ENCODE measurements around the gene NEK2. TPM values are rescaled to one million over a fixed set of nuclear protein-coding genes. Genes with fewer than 3 reads are reported as not detected.
A peak's percentile ranks its signal among the peaks of the same experiment; 100 is the strongest.
"Not testable (repeated sequence)": the region's sequence is repeated elsewhere in the genome, so short reads cannot be mapped to it uniquely, and the experiment has no call there.

The NEK2 gene
- total and polyA plus RNA-seq, 5 donors from 2014 or later = 0.81 to 1.5 (median 1.5) TPM

- H3K9me3 ChIP-seq (ENCODE audit: control insufficient read depth in 2 of 2, low read length in 2 of 2) = no peaks in the 10 kb centered on the region
- peaks cover 5% of the 10 kb centered on the region for H3K27me3 Mint-ChIP-seq
- H3K36me3 Mint-ChIP-seq = no peaks in the 10 kb centered on the region
- H3K4me1 ChIP-seq (ENCODE audit: control insufficient read depth, insufficient read depth, low read length, poor library complexity, severe bottlenecking) = peaks cover under 1% of the 10 kb centered on the region
- H3K9me3 Mint-ChIP-seq = no peaks in the 10 kb centered on the region
- no peak overlapping the region for H3K27ac ChIP-seq (ENCODE audit: insufficient read depth, low read length, poor library complexity, severe bottlenecking)
- H3K27me3 ChIP-seq (ENCODE audit: control insufficient read depth, insufficient read depth, low read length) = no peaks in the 10 kb centered on the region
- H3K27ac Mint-ChIP-seq = no peak overlapping the region
- no peaks in the 10 kb centered on the region for H3K36me3 ChIP-seq (ENCODE audit: control insufficient read depth, insufficient read depth, low read length)
- no peak for ATAC-seq (ENCODE audit: low read depth in 2 of 2)
- no peaks in the 10 kb centered on the region for H3K4me1 Mint-ChIP-seq
- no peak overlapping the region for H3K4me3 Mint-ChIP-seq
- no peak for DNase-seq
- H3K4me3 ChIP-seq (ENCODE audit: low read depth, low read length) = no peak overlapping the region
Measured at GRCh38 chr1:211703812-211704537, 28.6 kb upstream of the NEK2 start.

- H3K4me3 ChIP-seq (ENCODE audit: low read depth, low read length) = no peak overlapping the region
- H3K9me3 Mint-ChIP-seq = no peaks in the 10 kb centered on the region
- H3K4me1 Mint-ChIP-seq = peaks cover 0 to 9% (median 4%) of the 10 kb centered on the region in 4 donors
- no peak overlapping the region for H3K27ac Mint-ChIP-seq
- H3K36me3 ChIP-seq (ENCODE audit: control insufficient read depth, insufficient read depth, low read length) = no peaks in the 10 kb centered on the region
- peaks cover 5% of the 10 kb centered on the region for H3K27me3 Mint-ChIP-seq
- H3K36me3 Mint-ChIP-seq = no peaks in the 10 kb centered on the region
- no peak overlapping the region for H3K4me3 Mint-ChIP-seq
- H3K27me3 ChIP-seq (ENCODE audit: control insufficient read depth, insufficient read depth, low read length) = no peaks in the 10 kb centered on the region
- H3K9me3 ChIP-seq (ENCODE audit: control insufficient read depth in 2 of 2, low read length in 2 of 2) = no peaks in the 10 kb centered on the region
- ATAC-seq (ENCODE audit: low read depth in 2 of 2) (no peak), DNase-seq (no peak)
- no peak overlapping the region for H3K27ac ChIP-seq (ENCODE audit: insufficient read depth, low read length, poor library complexity, severe bottlenecking)
- H3K4me1 ChIP-seq (ENCODE audit: control insufficient read depth, insufficient read depth, low read length, poor library complexity, severe bottlenecking) = peaks cover 8% of the 10 kb centered on the region
Measured at GRCh38 chr1:211701733-211702132, 26.3 kb upstream of the NEK2 start.

- H3K9me3 ChIP-seq (ENCODE audit: control insufficient read depth in 2 of 2, low read length in 2 of 2) = no peaks in the 10 kb centered on the region
- H3K4me3 Mint-ChIP-seq = peak overlapping the region in 1 of 4 donors; percentile 68
- peaks cover 0 to 12% (median 4%) of the 10 kb centered on the region in 4 donors for H3K4me1 Mint-ChIP-seq
- peaks cover 5% of the 10 kb centered on the region for H3K27me3 Mint-ChIP-seq
- ATAC-seq (ENCODE audit: low read depth in 2 of 2) (no peak), DNase-seq (no peak)
- H3K9me3 Mint-ChIP-seq = no peaks in the 10 kb centered on the region
- H3K27ac ChIP-seq (ENCODE audit: insufficient read depth, low read length, poor library complexity, severe bottlenecking) = no peak overlapping the region
- no peak overlapping the region for H3K4me3 ChIP-seq (ENCODE audit: low read depth, low read length)
- H3K27me3 ChIP-seq (ENCODE audit: control insufficient read depth, insufficient read depth, low read length) = no peaks in the 10 kb centered on the region
- H3K36me3 Mint-ChIP-seq = no peaks in the 10 kb centered on the region
- peaks cover 8% of the 10 kb centered on the region for H3K4me1 ChIP-seq (ENCODE audit: control insufficient read depth, insufficient read depth, low read length, poor library complexity, severe bottlenecking)
- no peaks in the 10 kb centered on the region for H3K36me3 ChIP-seq (ENCODE audit: control insufficient read depth, insufficient read depth, low read length)
- no peak overlapping the region for H3K27ac Mint-ChIP-seq
Measured at GRCh38 chr1:211699059-211699458, 23.6 kb upstream of the NEK2 start.

GRCh38 chr1:211698161-211699026, 23.0 kb upstream of the NEK2 start:
- Histone ChIP-seq H3K27ac (ENCODE audit: insufficient read depth, low read length, poor library complexity, severe bottlenecking) (no peak overlapping the region), H3K36me3 (ENCODE audit: control insufficient read depth, insufficient read depth, low read length) (no peaks in the 10 kb centered on the region), H3K4me1 (ENCODE audit: control insufficient read depth, insufficient read depth, low read length, poor library complexity, severe bottlenecking) (peaks cover 8% of the 10 kb centered on the region), H3K9me3 (ENCODE audit: control insufficient read depth in 2 of 2, low read length in 2 of 2) (no peaks in the 10 kb centered on the region), H3K4me3 (ENCODE audit: low read depth, low read length) (peak overlapping the region; percentile 43), H3K27me3 (ENCODE audit: control insufficient read depth, insufficient read depth, low read length) (no peaks in the 10 kb centered on the region)
- Mint-ChIP-seq H3K27me3 (peaks cover 5% of the 10 kb centered on the region), H3K4me3 (peak overlapping the region in 2 of 4 donors; percentile 68), H3K4me1 (peaks cover 0 to 12% (median 4%) of the 10 kb centered on the region in 4 donors), H3K27ac (peak overlapping the region in 2 of 3 donors; percentile 14 to 55), H3K9me3 (no peaks in the 10 kb centered on the region), H3K36me3 (no peaks in the 10 kb centered on the region)
- DNase-seq (peak; percentile 56 to 76 (median 70)), ATAC-seq (ENCODE audit: low read depth in 2 of 2) (peak; percentile 88)

DNA sequence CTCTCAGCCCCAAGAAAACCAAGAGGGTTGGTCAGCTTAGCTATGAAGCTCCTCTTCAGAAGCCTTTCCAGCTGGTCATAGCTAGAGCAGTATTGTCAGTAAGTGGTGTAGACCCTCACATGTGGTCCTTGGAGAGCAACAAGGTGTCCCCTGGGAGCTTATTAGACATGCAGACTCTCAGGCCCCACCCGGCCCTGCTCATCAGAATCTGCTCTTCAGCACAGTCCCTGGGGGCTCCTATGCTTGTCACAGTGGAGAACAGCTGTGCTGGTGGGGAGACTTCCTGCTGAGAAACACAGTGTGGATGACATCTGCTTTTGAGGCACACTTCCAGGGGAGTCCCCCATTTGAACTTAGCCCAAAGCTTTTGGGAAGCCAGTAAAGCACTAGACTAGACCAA, 21.9 kb upstream of the NEK2 start:
- no peak overlapping the region for H3K27ac ChIP-seq (ENCODE audit: insufficient read depth, low read length, poor library complexity, severe bottlenecking)
- H3K4me1 ChIP-seq (ENCODE audit: control insufficient read depth, insufficient read depth, low read length, poor library complexity, severe bottlenecking) = peaks cover 8% of the 10 kb centered on the region
- Mint-ChIP-seq H3K27ac (peak overlapping the region in 1 of 3 donors; percentile 43), H3K27me3 (peaks cover 5% of the 10 kb centered on the region), H3K4me3 (peak overlapping the region in 1 of 4 donors; percentile 48), H3K4me1 (peaks cover 0 to 12% (median 4%) of the 10 kb centered on the region in 4 donors), H3K36me3 (no peaks in the 10 kb centered on the region), H3K9me3 (no peaks in the 10 kb centered on the region)
- DNase-seq (no peak), ATAC-seq (ENCODE audit: low read depth in 2 of 2) (peak in 1 of 2 donors; percentile 13)
- no peak overlapping the region for H3K4me3 ChIP-seq (ENCODE audit: low read depth, low read length)
- no peaks in the 10 kb centered on the region for H3K36me3 ChIP-seq (ENCODE audit: control insufficient read depth, insufficient read depth, low read length)
- no peaks in the 10 kb centered on the region for H3K27me3 ChIP-seq (ENCODE audit: control insufficient read depth, insufficient read depth, low read length)
- H3K9me3 ChIP-seq (ENCODE audit: control insufficient read depth in 2 of 2, low read length in 2 of 2) = no peaks in the 10 kb centered on the region

- H3K27me3 Mint-ChIP-seq = peaks cover under 1% of the 10 kb centered on the region
- DNase-seq (no peak), ATAC-seq (ENCODE audit: low read depth in 2 of 2) (peak in 1 of 2 donors; percentile 6)
- no peaks in the 10 kb centered on the region for H3K36me3 ChIP-seq (ENCODE audit: control insufficient read depth, insufficient read depth, low read length)
- H3K4me3 ChIP-seq (ENCODE audit: low read depth, low read length) = no peak overlapping the region
- H3K9me3 Mint-ChIP-seq = no peaks in the 10 kb centered on the region
- H3K36me3 Mint-ChIP-seq = no peaks in the 10 kb centered on the region
- no peak overlapping the region for H3K27ac ChIP-seq (ENCODE audit: insufficient read depth, low read length, poor library complexity, severe bottlenecking)
- peaks cover 8% of the 10 kb centered on the region for H3K4me1 ChIP-seq (ENCODE audit: control insufficient read depth, insufficient read depth, low read length, poor library complexity, severe bottlenecking)
- no peaks in the 10 kb centered on the region for H3K9me3 ChIP-seq (ENCODE audit: control insufficient read depth in 2 of 2, low read length in 2 of 2)
- H3K27ac Mint-ChIP-seq = peak overlapping the region in 1 of 3 donors; percentile 71
- no peak overlapping the region for H3K4me3 Mint-ChIP-seq
- no peaks in the 10 kb centered on the region for H3K27me3 ChIP-seq (ENCODE audit: control insufficient read depth, insufficient read depth, low read length)
- H3K4me1 Mint-ChIP-seq = peaks cover 0 to 12% (median 4%) of the 10 kb centered on the region in 4 donors
Measured at GRCh38 chr1:211695135-211695816, 19.9 kb upstream of the NEK2 start.

DNA sequence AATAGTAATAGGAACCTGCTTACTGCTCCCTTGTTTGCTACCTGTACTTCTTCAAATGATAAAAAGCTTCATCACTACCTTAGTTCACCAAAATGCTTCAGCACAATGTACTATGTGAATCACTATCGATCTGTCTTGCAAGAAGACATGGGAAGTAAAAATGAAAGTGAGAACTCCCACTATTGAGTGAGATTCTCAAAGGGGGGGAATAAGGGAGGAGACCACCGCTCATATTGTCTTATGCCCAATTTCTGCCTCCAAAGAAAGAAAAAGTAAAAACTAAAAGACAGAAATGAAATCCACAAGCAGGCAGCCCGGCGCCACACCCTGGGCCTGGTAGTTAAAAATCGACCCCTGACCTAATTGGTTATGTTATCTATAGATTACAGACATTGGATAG, 18.5 kb upstream of the NEK2 start:
- not testable (repeated sequence) for DNase-seq; H3K27ac ChIP-seq (ENCODE audit: insufficient read depth, low read length, poor library complexity, severe bottlenecking); H3K4me3 ChIP-seq (ENCODE audit: low read depth, low read length); H3K27me3 Mint-ChIP-seq; H3K36me3 ChIP-seq (ENCODE audit: control insufficient read depth, insufficient read depth, low read length); H3K36me3 Mint-ChIP-seq; H3K27me3 ChIP-seq (ENCODE audit: control insufficient read depth, insufficient read depth, low read length); H3K27ac Mint-ChIP-seq; H3K9me3 ChIP-seq (ENCODE audit: control insufficient read depth in 2 of 2, low read length in 2 of 2); H3K4me1 ChIP-seq (ENCODE audit: control insufficient read depth, insufficient read depth, low read length, poor library complexity, severe bottlenecking); ATAC-seq (ENCODE audit: low read depth in 2 of 2); H3K4me3 Mint-ChIP-seq; H3K9me3 Mint-ChIP-seq
- peaks cover 0 to 12% (median 4%) of the 10 kb centered on the region in 4 donors for H3K4me1 Mint-ChIP-seq

All from CD4-positive, CD25-positive, alpha-beta regulatory T cell (primary cell).